Mesothelial cell of epicardium (in vitro differentiated cells): ENCODE results near the gene SLC25A11. TPM values are rescaled to one million over a fixed set of nuclear protein-coding genes. Genes with fewer than 3 reads are reported as not detected.

Source experiments
- DNase-seq, 2 experiments: peaks; one replicate each; pipeline ENCODE4 v3.0.0; 2021; ENCODE audit warnings: low spot score in 2 of 2; ENCODE audit not compliant: unreplicated experiment in 2 of 2
- H3K27ac Mint-ChIP-seq: 2 replicates; pipeline ENCODE4 v1.8.0; 2021; ENCODE audit warnings: mixed read lengths
- H3K27me3 Mint-ChIP-seq: 2 replicates; pipeline ENCODE4 v1.8.0; 2021; ENCODE audit warnings: low read depth, mixed read lengths
- H3K36me3 Mint-ChIP-seq: 2 replicates; pipeline ENCODE4 v1.8.0; 2021; ENCODE audit warnings: mixed read lengths
- H3K4me1 Mint-ChIP-seq: 2 replicates; pipeline ENCODE4 v1.8.0; 2021; ENCODE audit warnings: mixed read lengths
- H3K4me3 Mint-ChIP-seq: 2 replicates; pipeline ENCODE4 v1.8.0; 2021; ENCODE audit warnings: mild to moderate bottlenecking, moderate library complexity, mixed read lengths
- H3K9me3 Mint-ChIP-seq: 2 replicates; pipeline ENCODE4 v1.8.0; 2021; ENCODE audit warnings: mixed read lengths
- CTCF ChIP-seq: fragments of 200-600 bp; sonication (generic); IDR thresholded peaks from one replicate; pipeline ENCODE4 v1.5.0; 2021; ENCODE audit warnings: antibody characterized with exemption; ENCODE audit not compliant: unreplicated experiment
- total RNA-seq: library from RNA; stranded (reverse); gene quantifications from 3 replicates; pipeline ENCODE4 v1.2.1, GENCODE V29; 2021

The SLC25A11 gene
- total RNA-seq, 1 donor from 2014 or later = 53.9 TPM

DNA sequence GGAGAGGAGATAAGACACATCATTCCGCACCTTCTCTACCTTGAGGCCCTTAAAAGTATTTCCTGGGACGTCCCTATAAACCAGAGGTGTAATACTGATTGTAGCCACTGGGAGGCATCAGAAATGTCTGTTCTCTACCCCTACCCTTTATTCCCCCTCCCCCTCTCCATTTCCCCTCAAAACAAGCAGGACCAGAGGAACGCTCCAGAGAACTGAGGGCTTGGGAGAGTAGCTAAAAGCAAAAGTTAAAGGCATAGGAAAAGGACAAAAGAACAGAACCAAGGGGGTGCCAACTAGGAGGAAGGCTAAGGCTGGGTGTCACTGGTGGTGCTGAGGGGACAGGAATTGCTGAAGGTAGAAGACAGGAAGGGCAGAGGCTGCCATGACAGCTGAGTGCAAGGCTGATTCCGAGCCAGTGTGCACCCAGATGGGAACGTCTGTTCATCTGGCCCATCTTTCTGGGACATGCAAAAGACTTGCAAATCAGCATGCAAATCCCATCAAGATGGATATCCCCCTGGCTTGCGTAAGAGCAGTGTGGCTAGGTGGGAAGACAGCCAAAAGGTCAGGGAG lies 40.9 kb upstream of the SLC25A11 start:
- Mint-ChIP-seq H3K9me3 (no peaks in the 10 kb centered on the region), H3K27me3 (no peaks in the 10 kb centered on the region), H3K36me3 (peaks cover 12% of the 10 kb centered on the region), H3K4me3 (no peak overlapping the region), H3K27ac (no peak overlapping the region), H3K4me1 (peaks cover 8% of the 10 kb centered on the region)
- no peak for DNase-seq
- peak; percentile 82 for TF ChIP-seq CTCF

DNA sequence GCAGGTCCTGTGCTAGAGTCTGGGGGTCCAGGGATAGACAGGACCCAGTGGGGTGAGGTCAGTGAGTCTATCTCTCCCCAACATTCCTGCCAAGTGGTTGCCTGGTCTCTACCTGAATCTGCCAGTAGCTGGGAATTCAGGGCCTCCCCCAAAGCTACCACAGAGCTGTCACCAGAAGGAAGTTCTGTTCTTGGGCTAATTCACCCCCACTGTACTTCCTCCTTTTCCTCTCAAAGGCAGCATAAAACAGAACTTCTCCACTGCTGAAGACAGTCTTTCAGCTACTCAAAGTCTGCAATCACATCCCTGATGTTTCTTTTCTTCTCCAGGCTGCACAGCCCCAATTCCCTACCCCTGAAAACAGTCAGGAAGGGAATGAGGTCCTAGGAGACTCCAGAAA lies 38.9 kb upstream of the SLC25A11 start:
- no peak for DNase-seq
- no peak overlapping the region for H3K27ac Mint-ChIP-seq
- peaks cover 19% of the 10 kb centered on the region for H3K36me3 Mint-ChIP-seq
- no peak for TF ChIP-seq CTCF
- H3K27me3 Mint-ChIP-seq = no peaks in the 10 kb centered on the region
- no peaks in the 10 kb centered on the region for H3K9me3 Mint-ChIP-seq
- H3K4me3 Mint-ChIP-seq = no peak overlapping the region
- peaks cover 10% of the 10 kb centered on the region for H3K4me1 Mint-ChIP-seq

GRCh38 chr17:4974115-4974670 lies 34.3 kb upstream of the SLC25A11 start:
- no peak for TF ChIP-seq CTCF
- Mint-ChIP-seq H3K27ac (no peak overlapping the region), H3K4me1 (peaks cover 30% of the 10 kb centered on the region), H3K9me3 (no peaks in the 10 kb centered on the region), H3K36me3 (peaks cover 19% of the 10 kb centered on the region), H3K4me3 (no peak overlapping the region), H3K27me3 (no peaks in the 10 kb centered on the region)
- no peak for DNase-seq

DNA sequence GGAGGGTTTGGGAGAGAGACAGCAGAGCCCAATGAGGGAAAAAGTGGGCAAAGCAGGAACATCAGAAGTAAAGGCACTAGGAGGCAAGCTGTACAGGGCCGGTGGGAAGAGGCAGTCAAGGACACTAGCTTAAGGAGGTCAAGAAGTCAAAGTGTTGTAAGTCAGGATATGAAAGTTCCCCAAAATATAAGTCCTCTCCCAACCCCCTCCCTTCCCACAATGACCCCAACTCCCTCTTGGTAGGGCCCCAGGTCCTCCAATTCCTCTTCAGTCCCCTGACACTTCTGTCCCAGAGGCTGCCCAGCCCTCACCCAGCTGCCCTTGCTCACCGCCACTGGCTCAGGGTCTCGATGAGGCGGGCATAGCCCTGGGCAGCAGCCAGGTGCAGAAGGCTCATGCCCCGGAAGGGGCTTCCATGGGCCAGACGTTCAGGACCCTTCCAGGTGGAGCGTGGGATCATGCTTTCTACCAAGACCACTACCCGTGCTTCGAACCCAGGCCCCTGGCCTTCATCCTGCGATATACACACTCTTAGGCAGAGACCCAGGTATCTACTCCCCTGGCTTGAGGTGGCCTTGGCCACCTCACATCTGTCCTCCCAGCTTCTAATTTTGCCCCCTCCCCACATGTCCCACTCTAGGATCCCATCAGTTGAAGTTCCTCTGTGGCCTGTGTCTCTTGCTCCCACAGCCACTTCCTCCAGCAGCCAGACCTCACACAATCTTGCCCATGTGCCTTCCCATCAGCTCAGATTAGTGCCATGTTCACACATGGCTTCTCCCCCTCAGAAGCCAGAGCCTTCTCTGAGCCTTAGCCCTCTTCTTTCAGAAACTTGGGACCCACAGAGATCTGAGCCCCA lies 33.6 kb upstream of the SLC25A11 start:
- Mint-ChIP-seq H3K27ac (peak overlapping the region; percentile 5), H3K9me3 (no peaks in the 10 kb centered on the region), H3K27me3 (no peaks in the 10 kb centered on the region), H3K36me3 (peaks cover 19% of the 10 kb centered on the region), H3K4me1 (peaks cover 37% of the 10 kb centered on the region), H3K4me3 (no peak overlapping the region)
- no peak for DNase-seq
- no peak for TF ChIP-seq CTCF

GRCh38 chr17:4972752-4973151 lies 32.9 kb upstream of the SLC25A11 start:
- no peak for TF ChIP-seq CTCF
- no peaks in the 10 kb centered on the region for H3K27me3 Mint-ChIP-seq
- H3K4me3 Mint-ChIP-seq = no peak overlapping the region
- peak overlapping the region; percentile 36 for H3K27ac Mint-ChIP-seq
- H3K9me3 Mint-ChIP-seq = no peaks in the 10 kb centered on the region
- H3K36me3 Mint-ChIP-seq = peaks cover 19% of the 10 kb centered on the region
- H3K4me1 Mint-ChIP-seq = peaks cover 37% of the 10 kb centered on the region
- no peak for DNase-seq
